B cell (primary cell): Measurements from ENCODE around the gene ADM2. TPM values are rescaled to one million over a fixed set of nuclear protein-coding genes. Genes with fewer than 3 reads are reported as not detected.

Experiments
- ATAC-seq: fragments of 200-7000 bp; cut with Tn5 transposase; one replicate; pipeline ENCODE4 v1.10.0; 2021; ENCODE audit warnings: low read depth, mild to moderate bottlenecking, moderate number of reproducible peaks, moderate library complexity
- CTCF ChIA-PET: fragments of 350-600 bp; sonication (Branson Sonifier 250); formaldehyde crosslinking; loops from one replicate; lab custom pipeline; 2021; ENCODE audit warnings: antibody characterized with exemption, inconsistent platforms; lab: Charles Lee
- POLR2A ChIA-PET: fragments of 350-600 bp; sonication (Branson Sonifier 250); formaldehyde crosslinking; loops from one replicate; lab custom pipeline; 2021; ENCODE audit warnings: antibody characterized with exemption; lab: Charles Lee
- DNase-seq: peaks from one replicate; pipeline ENCODE4 v3.0.0; 2013
- H2AFZ ChIP-seq: 2 replicates; pipeline ENCODE4 v1.6.1; 2012; ENCODE audit warnings: mild to moderate bottlenecking, low read depth, low read length; ENCODE audit not compliant: insufficient read depth, poor library complexity, severe bottlenecking
- H3K27ac ChIP-seq, 2 donors: 1 replicate in 1 of 2; 2 replicates in 1 of 2; pipeline ENCODE4 v1.5.1; 2012 to 2013; ENCODE audit warnings: low read length in 2 of 2, mild to moderate bottlenecking in 2 of 2, moderate library complexity in 1 of 2
- H3K27me3 ChIP-seq, 4 experiments: fragments of 200-600 bp in 1 of 4; sonication (generic) in 1 of 4; replicated peaks in 1 of 4; 1 replicate in 2 of 4; 2 replicates in 2 of 4; pipeline versions ENCODE4 v1.6.1 to v1.7.0; 2013 to 2016; ENCODE audit warnings: low read length in 3 of 4, mild to moderate bottlenecking in 2 of 4, mixed read lengths in 1 of 4, moderate library complexity in 1 of 4; ENCODE audit not compliant: insufficient read depth in 4 of 4, control insufficient read depth in 3 of 4; ENCODE audit errors: control extremely low read depth in 1 of 4
- H3K36me3 ChIP-seq, 2 experiments: replicated peaks in 1 of 2; 1 replicate in 1 of 2; 2 replicates in 1 of 2; pipeline versions ENCODE4 v1.6.1 to v1.7.1; 2013; ENCODE audit warnings: low read length in 1 of 2; ENCODE audit not compliant: insufficient read depth in 2 of 2, control insufficient read depth in 1 of 2; ENCODE audit errors: control extremely low read depth in 1 of 2, extremely low read depth in 1 of 2
- H3K4me1 ChIP-seq, 2 donors: fragments of 200-600 bp in 1 of 2; sonication (generic) in 1 of 2; 1 replicate in 1 of 2; 2 replicates in 1 of 2; pipeline versions ENCODE4 v1.5.1 to v1.6.1; 2013 to 2017; ENCODE audit warnings: low read length in 2 of 2; ENCODE audit not compliant: control insufficient read depth in 2 of 2, insufficient read depth in 2 of 2
- H3K4me2 ChIP-seq: replicated peaks from 2 replicates; pipeline ENCODE3; 2012; ENCODE audit warnings: mild to moderate bottlenecking, low read depth, low read length; ENCODE audit not compliant: poor library complexity, severe bottlenecking
- H3K4me3 ChIP-seq, 5 experiments: fragments of 200-600 bp in 1 of 5; sonication (generic) in 1 of 5; 1 replicate in 3 of 5; 2 replicates in 2 of 5; pipeline versions ENCODE4 v1.5.1 to v1.7.0; 2011 to 2016; ENCODE audit warnings: low read length in 4 of 5, mild to moderate bottlenecking in 4 of 5, low read depth in 2 of 5, control low read depth in 1 of 5, moderate library complexity in 1 of 5; ENCODE audit not compliant: insufficient read depth in 1 of 5; ENCODE audit errors: control extremely low read depth in 1 of 5, extremely low read depth in 1 of 5
- H3K79me2 ChIP-seq: fragments of 200-600 bp; sonication (generic); one replicate; pipeline ENCODE4 v1.6.0; 2016; ENCODE audit warnings: low read length; ENCODE audit not compliant: control insufficient read depth, insufficient read depth
- H3K9ac ChIP-seq: fragments of 200-600 bp; sonication (generic); 2 replicates; pipeline ENCODE4 v1.6.1; 2017; ENCODE audit warnings: mild to moderate bottlenecking, low read length, moderate library complexity
- H3K9me3 ChIP-seq, 3 donors: one replicate each; pipeline versions ENCODE4 v1.6.1 to v1.7.1; 2013; ENCODE audit warnings: low read length in 2 of 3; ENCODE audit not compliant: control insufficient read depth in 2 of 3, insufficient read depth in 1 of 3; ENCODE audit errors: control extremely low read depth in 1 of 3
- H4K20me1 ChIP-seq: 2 replicates; pipeline ENCODE4 v1.6.0; 2012; ENCODE audit warnings: mild to moderate bottlenecking, low read length; ENCODE audit not compliant: insufficient read depth, control insufficient read depth, poor library complexity, severe bottlenecking
- H3K27ac Mint-ChIP-seq: one replicate; pipeline ENCODE4 v1.8.0; 2021; ENCODE audit warnings: mixed read lengths
- H3K27me3 Mint-ChIP-seq: one replicate; pipeline ENCODE4 v1.8.0; 2021; ENCODE audit warnings: mixed read lengths
- H3K4me1 Mint-ChIP-seq: one replicate; pipeline ENCODE4 v1.8.0; 2021; ENCODE audit warnings: mixed read lengths
- H3K4me3 Mint-ChIP-seq: one replicate; pipeline ENCODE4 v1.8.0; 2021; ENCODE audit warnings: mixed read lengths
- H3K9me3 Mint-ChIP-seq: one replicate; pipeline ENCODE4 v1.8.0; 2022; ENCODE audit warnings: mixed read lengths; ENCODE audit not compliant: insufficient read depth
- CTCF ChIP-seq: fragments of 200-600 bp; IDR thresholded peaks from one replicate; pipeline ENCODE4 v1.8.0; 2022; ENCODE audit warnings: antibody characterized with exemption, mild to moderate bottlenecking
- EZH2 ChIP-seq: IDR thresholded peaks from 2 replicates; pipeline ENCODE4 v1.6.1; 2012; ENCODE audit warnings: borderline replicate concordance, low read depth, mild to moderate bottlenecking, moderate library complexity, low read length; ENCODE audit not compliant: insufficient read depth, poor library complexity, severe bottlenecking
- WGBS: methylation state at CpG from one replicate; pipeline ENCODE4 v1.1.5; 2013; ENCODE audit warnings: missing lambda C conversion rate; ENCODE audit not compliant: insufficient coverage; 5-methylcytosine and 5-hydroxymethylcytosine counted together
- intact Hi-C: fragments of 100-400 bp; cut with micrococcal nuclease; formaldehyde crosslinking; loops from one replicate; pipeline ENCODE4 v1.10.0; 2022
- polyA plus RNA-seq: library from polyadenylated mRNA; depleted of rRNA; stranded (reverse); fragments of >200 nt; gene quantifications from 2 replicates; pipeline ENCODE4 v1.2.3, GENCODE V29; 2012
- total RNA-seq, 2 donors: library from RNA; stranded (reverse); fragments of 120-200 nt in 1 of 2; gene quantifications; 1 replicate in 1 of 2; 2 replicates in 1 of 2; pipeline versions ENCODE4 v1.2.3 to v1.2.4, GENCODE V29; 2013 to 2022

The ADM2 gene
- total and polyA plus RNA-seq, 2 donors (not counting 1 experiment from before 2014, with no cell fraction given), result 0.67 to 3.7 TPM

- TF ChIP-seq CTCF, result no peak
- no peak for TF ChIP-seq EZH2
- Histone ChIP-seq H3K79me2 (no peaks in the 10 kb centered on the region), H3K4me1 (no peaks in the 10 kb centered on the region), H3K4me2 (no peak overlapping the region), H3K36me3 (peaks cover 0 to 69% of the 10 kb centered on the region in 2 experiments), H3K9me3 (no peaks in the 10 kb centered on the region), H3K27me3 (no peaks in the 10 kb centered on the region), H3K9ac (no peak overlapping the region), H2AFZ (no peak overlapping the region), H3K4me3 (no peak overlapping the region), H4K20me1 (peaks cover 4% of the 10 kb centered on the region), H3K27ac (no peak overlapping the region)
- POLR2A ChIA-PET, result no interaction called here
- DNase-seq (no peak), ATAC-seq (no peak)
- no peaks in the 10 kb centered on the region for H3K9me3 Mint-ChIP-seq
- H3K4me1 Mint-ChIP-seq, result no peaks in the 10 kb centered on the region
- intact Hi-C loops, result no loop called here
- no peaks in the 10 kb centered on the region for H3K27me3 Mint-ChIP-seq
- CTCF ChIA-PET, result no interaction called here
- 98% methylated on average over 24 of the region's 24 CpGs for WGBS
- no peak overlapping the region for H3K27ac Mint-ChIP-seq
- H3K4me3 Mint-ChIP-seq, result no peak overlapping the region
Observed at GRCh38 chr22:50434849-50435248, 46.5 kb upstream of the ADM2 start.

GRCh38 chr22:50435291-50436014, 45.9 kb upstream of the ADM2 start:
- Histone ChIP-seq H3K4me2 (no peak overlapping the region), H3K9ac (no peak overlapping the region), H3K27ac (no peak overlapping the region), H3K36me3 (peaks cover 0 to 69% of the 10 kb centered on the region in 2 experiments), H3K4me3 (no peak overlapping the region), H4K20me1 (peaks cover 4% of the 10 kb centered on the region), H2AFZ (no peak overlapping the region), H3K9me3 (no peaks in the 10 kb centered on the region), H3K27me3 (no peaks in the 10 kb centered on the region), H3K79me2 (no peaks in the 10 kb centered on the region), H3K4me1 (no peaks in the 10 kb centered on the region)
- DNase-seq (no peak), ATAC-seq (no peak)
- 91% methylated on average over 18 of the region's 20 CpGs for WGBS
- intact Hi-C loops, result no loop called here
- ChIA-PET POLR2A (interaction anchor here (0.6 kb wide), 1 partner anchor 91 kb away, joined by 4 read pairs; no protein-coding TSS in a partner anchor), CTCF (interaction anchor here (0.8 kb wide), 1 partner anchor 35 kb away, joined by 3 read pairs; no protein-coding TSS in a partner anchor)
- H3K4me1 Mint-ChIP-seq, result no peaks in the 10 kb centered on the region
- H3K27me3 Mint-ChIP-seq, result no peaks in the 10 kb centered on the region
- no peak for TF ChIP-seq EZH2
- TF ChIP-seq CTCF, result no peak
- H3K4me3 Mint-ChIP-seq, result no peak overlapping the region
- no peak overlapping the region for H3K27ac Mint-ChIP-seq
- H3K9me3 Mint-ChIP-seq, result no peaks in the 10 kb centered on the region
